Measurements from ENCODE around the gene ASIC3. TPM values are rescaled to one million over a fixed set of nuclear protein-coding genes. Genes with fewer than 3 reads are reported as not detected.

Gene ASIC3
- polyA plus RNA-seq, 3 donors: 2.0 TPM; not detected in 2

DNA sequence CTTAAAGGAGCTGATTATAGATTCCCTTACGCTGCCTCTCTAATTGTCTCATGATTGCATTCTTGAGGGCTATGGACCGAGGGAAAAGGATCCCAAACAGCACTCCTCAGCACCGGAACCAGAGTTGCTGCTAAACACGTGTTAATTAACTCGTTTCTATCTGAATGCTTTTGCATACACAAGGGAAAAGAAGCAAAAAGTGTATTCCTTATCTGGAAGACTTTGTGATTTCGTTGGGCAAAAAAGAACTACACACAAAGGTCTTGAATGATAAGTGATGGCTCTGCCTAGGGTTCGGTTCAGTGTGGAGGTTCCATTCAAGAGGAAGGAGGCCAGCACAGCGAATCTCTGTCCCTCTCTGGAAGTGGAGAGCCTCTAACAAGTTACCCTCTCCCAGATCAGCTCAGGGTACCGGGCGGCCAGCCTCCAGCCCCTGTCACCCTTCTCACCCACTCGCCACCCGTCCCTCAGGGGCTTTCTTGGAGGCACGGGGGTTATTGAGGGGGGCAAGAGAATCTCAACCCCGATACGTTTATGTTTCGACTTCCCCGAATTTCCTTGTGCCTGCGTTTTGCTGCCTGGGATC is 10.5 kb downstream of the ASIC3 start:
- peak overlapping the region; percentile 87 for H2AFZ ChIP-seq (ENCODE audit: insufficient read depth, low read depth, low read length, poor library complexity, severe bottlenecking)
- intact Hi-C loops (cut with micrococcal nuclease): loop anchor here (2.0 kb wide), 4 partner anchors 22 to 52 kb away; partner anchors contain the start of genes AGAP3 (in 1 of the 2) and FASTK (in 1 of the 2)
- H3K27me3 ChIP-seq (ENCODE audit: control insufficient read depth in 2 of 2, insufficient read depth in 2 of 2, low read length in 2 of 2): no peaks in the 10 kb centered on the region
- peaks cover 16 to 27% of the 10 kb centered on the region in 2 donors for H3K36me3 Mint-ChIP-seq
- H3K4me1 Mint-ChIP-seq: peaks cover 36% of the 10 kb centered on the region
- peak overlapping the region; percentile 82 to 93 (median 89) for H3K27ac Mint-ChIP-seq
- peak overlapping the region; percentile 82 to 89 for H3K27ac ChIP-seq (ENCODE audit: low read depth in 1 of 2, low read length in 2 of 2)
- peaks cover 38% of the 10 kb centered on the region for H3K79me2 ChIP-seq (ENCODE audit: insufficient read depth, low read length)
- H3K4me3 Mint-ChIP-seq: peak overlapping the region; percentile 93 to 98
- H3K4me1 ChIP-seq (ENCODE audit: control insufficient read depth in 1 of 2, insufficient read depth in 2 of 2, low read length in 2 of 2): peaks cover 35 to 43% of the 10 kb centered on the region in 2 donors
- H3K9me3 Mint-ChIP-seq: no peaks in the 10 kb centered on the region
- H3K9me3 ChIP-seq (replicated peaks in 1 of 2; ENCODE audit: control insufficient read depth in 1 of 2, insufficient read depth in 1 of 2, low read length in 2 of 2): no peaks in the 10 kb centered on the region
- H3K36me3 ChIP-seq (replicated peaks in 1 of 2; ENCODE audit: control insufficient read depth in 1 of 2, insufficient read depth in 2 of 2, low read length in 2 of 2): peaks cover 9 to 19% of the 10 kb centered on the region in 2 donors
- H3K27me3 Mint-ChIP-seq (ENCODE audit: low read depth in 3 of 3): peaks cover 0 to 2% (median 1%) of the 10 kb centered on the region in 3 donors
- H3K4me2 ChIP-seq (replicated peaks; ENCODE audit: extremely low read depth, low read length, poor library complexity, severe bottlenecking): peak overlapping the region; percentile 98
- peak in 1 of 3 donors; percentile 17 for DNase-seq
- 4% methylated on average over 4 of the region's 18 CpGs for WGBS (ENCODE audit: insufficient coverage)
- no peak for TF ChIP-seq CTCF (IDR thresholded peaks at IDR 0.05)
- H3K9ac ChIP-seq (ENCODE audit: insufficient read depth, low read length, poor library complexity, severe bottlenecking): peak overlapping the region; percentile 72
- peaks cover 43% of the 10 kb centered on the region for H4K20me1 ChIP-seq (ENCODE audit: insufficient read depth, low read length)
- peak overlapping the region; percentile 66 to 97 (median 94) for H3K4me3 ChIP-seq (replicated peaks in 1 of 3; ENCODE audit: low read depth in 2 of 3, low read length in 3 of 3)

DNA sequence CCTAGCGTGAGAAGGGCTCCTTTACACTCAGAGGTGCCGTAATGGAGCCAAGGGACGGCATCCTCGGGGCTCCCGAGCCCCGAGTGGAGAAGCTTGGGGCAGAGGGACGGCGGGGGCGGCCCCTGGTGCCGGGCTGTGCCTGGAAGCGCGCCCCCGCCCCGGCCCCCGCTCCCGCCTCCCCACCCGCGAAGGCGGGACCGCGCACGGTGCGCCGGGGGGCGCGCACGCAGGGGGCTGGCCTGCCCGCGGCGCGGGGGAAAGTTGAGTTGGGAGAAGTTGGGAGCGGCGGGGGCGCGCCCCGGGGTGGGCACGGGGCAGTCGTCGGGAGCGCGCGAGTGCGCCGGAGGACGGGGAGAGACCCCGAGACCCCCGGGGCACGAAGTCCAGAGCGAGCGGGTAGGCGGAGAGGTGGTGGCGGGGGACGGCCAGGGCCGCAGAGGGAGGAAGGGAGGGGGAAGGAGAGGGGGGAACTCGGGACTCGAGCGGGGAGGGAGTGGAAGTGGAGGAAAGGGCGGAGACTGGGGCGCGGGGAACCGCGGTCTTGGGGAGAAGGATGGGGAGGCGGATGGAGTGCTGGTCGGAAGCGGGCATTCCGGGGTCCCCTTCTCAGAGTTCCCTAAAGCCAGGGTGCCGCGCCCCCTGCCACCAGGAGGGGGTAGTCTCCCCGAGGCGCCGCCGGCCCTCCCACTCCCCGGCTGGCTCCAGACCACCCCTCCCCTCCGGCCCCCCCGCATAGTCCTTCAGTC is 11.2 kb downstream of the ASIC3 start, which contains the start of gene SLC4A2:
SLC4A2 (plus strand) TSS at position 223 of the 746 bp plus-strand sequence. CDS start 2,399 bp downstream, outside the sequence.
- Histone ChIP-seq H3K27me3 (ENCODE audit: control insufficient read depth in 2 of 2, insufficient read depth in 2 of 2, low read length in 2 of 2) (no peaks in the 10 kb centered on the region), H3K79me2 (ENCODE audit: insufficient read depth, low read length) (peaks cover 38% of the 10 kb centered on the region), H3K9ac (ENCODE audit: insufficient read depth, low read length, poor library complexity, severe bottlenecking) (peak within 1 kb of the TSS; percentile 72), H3K36me3 (replicated peaks in 1 of 2; ENCODE audit: control insufficient read depth in 1 of 2, insufficient read depth in 2 of 2, low read length in 2 of 2) (peaks cover 13 to 26% of the 10 kb centered on the region in 2 donors), H3K27ac (ENCODE audit: low read depth in 1 of 2, low read length in 2 of 2) (peak within 1 kb of the TSS; percentile 82 to 89), H3K4me2 (replicated peaks; ENCODE audit: extremely low read depth, low read length, poor library complexity, severe bottlenecking) (peak within 1 kb of the TSS; percentile 98), H3K4me3 (replicated peaks in 1 of 3; ENCODE audit: low read depth in 2 of 3, low read length in 3 of 3) (peak within 1 kb of the TSS; percentile 66 to 97 (median 94)), H3K9me3 (replicated peaks in 1 of 2; ENCODE audit: control insufficient read depth in 1 of 2, insufficient read depth in 1 of 2, low read length in 2 of 2) (no peaks in the 10 kb centered on the region), H2AFZ (ENCODE audit: insufficient read depth, low read depth, low read length, poor library complexity, severe bottlenecking) (peak within 1 kb of the TSS; percentile 87), H3K4me1 (ENCODE audit: control insufficient read depth in 1 of 2, insufficient read depth in 2 of 2, low read length in 2 of 2) (peaks cover 35 to 43% of the 10 kb centered on the region in 2 donors), H4K20me1 (ENCODE audit: insufficient read depth, low read length) (peaks cover 49% of the 10 kb centered on the region)
- Mint-ChIP-seq H3K27ac (peak within 1 kb of the TSS; percentile 82 to 93 (median 89)), H3K4me1 (peaks cover 36% of the 10 kb centered on the region), H3K36me3 (peaks cover 15 to 28% of the 10 kb centered on the region in 2 donors), H3K9me3 (no peaks in the 10 kb centered on the region), H3K27me3 (ENCODE audit: low read depth in 3 of 3) (peaks cover 0 to 1% (median under 1%) of the 10 kb centered on the region in 3 donors), H3K4me3 (peak within 1 kb of the TSS; percentile 93 to 98)
- WGBS (ENCODE audit: insufficient coverage): under 1% methylated on average over 51 of the region's 75 CpGs
- DNase-seq: peak; percentile 66 to 69 (median 67)
- intact Hi-C loops (cut with micrococcal nuclease): loop anchor here (2.0 kb wide), 4 partner anchors 21 to 51 kb away; partner anchors contain the start of genes AGAP3 (in 1 of the 2) and FASTK (in 1 of the 2)
- peak; percentile 51 for TF ChIP-seq CTCF (IDR thresholded peaks at IDR 0.05)
